ENCODE measurements around the gene ACO2. TPM values are rescaled to one million over a fixed set of nuclear protein-coding genes. Genes with fewer than 3 reads are reported as not detected.

The ACO2 gene
- total RNA-seq, 5 donors from 2014 or later (not counting 1 experiment from before 2014, with no cell fraction given): 72.0 to 82.2 (median 77.0) TPM

- no peak overlapping the region for H3K4me3 Mint-ChIP-seq
- peaks cover 10% of the 10 kb centered on the region for H3K36me3 Mint-ChIP-seq
- Histone ChIP-seq H3K27ac (ENCODE audit: low read length) (no peak overlapping the region), H3K4me3 (ENCODE audit: control insufficient read depth in 1 of 2, extremely low read depth in 1 of 2, low read length in 1 of 2) (no peak overlapping the region), H3K36me3 (ENCODE audit: control insufficient read depth in 2 of 2, extremely low read depth in 1 of 2, insufficient read depth in 1 of 2, low read length in 1 of 2) (peaks cover 19 to 42% of the 10 kb centered on the region in 2 donors), H3K27me3 (replicated peaks in 1 of 2; ENCODE audit: control insufficient read depth in 2 of 2, extremely low read depth in 1 of 2, insufficient read depth in 2 of 2, low read length in 1 of 2) (no peaks in the 10 kb centered on the region), H3K9me3 (no peaks in the 10 kb centered on the region), H3K4me1 (ENCODE audit: control insufficient read depth in 1 of 2, extremely low read depth in 1 of 2, insufficient read depth in 2 of 2, low read length in 2 of 2) (peaks cover 0 to 9% of the 10 kb centered on the region in 2 experiments)
- ChIA-PET CTCF (interaction anchor here in 1 of 2 donors (0.6 kb wide), 1 partner anchor 30 kb away, joined by 6 read pairs; no protein-coding TSS in a partner anchor), POLR2A (no interaction called here)
- no peak overlapping the region for H3K27ac Mint-ChIP-seq
- peaks cover 0 to 10% (median 5%) of the 10 kb centered on the region in 3 donors for H3K4me1 Mint-ChIP-seq
- WGBS (ENCODE audit: insufficient coverage): no CpG with 5 or more reads among the region's 5 CpGs
- ATAC-seq (replicated peaks in 1 of 4) (no peak), DNase-seq (no peak)
- no peaks in the 10 kb centered on the region for H3K9me3 Mint-ChIP-seq
- no peaks in the 10 kb centered on the region for H3K27me3 Mint-ChIP-seq
Measured at GRCh38 chr22:41535244-41535643, 66.3 kb downstream of the ACO2 start.

DNA sequence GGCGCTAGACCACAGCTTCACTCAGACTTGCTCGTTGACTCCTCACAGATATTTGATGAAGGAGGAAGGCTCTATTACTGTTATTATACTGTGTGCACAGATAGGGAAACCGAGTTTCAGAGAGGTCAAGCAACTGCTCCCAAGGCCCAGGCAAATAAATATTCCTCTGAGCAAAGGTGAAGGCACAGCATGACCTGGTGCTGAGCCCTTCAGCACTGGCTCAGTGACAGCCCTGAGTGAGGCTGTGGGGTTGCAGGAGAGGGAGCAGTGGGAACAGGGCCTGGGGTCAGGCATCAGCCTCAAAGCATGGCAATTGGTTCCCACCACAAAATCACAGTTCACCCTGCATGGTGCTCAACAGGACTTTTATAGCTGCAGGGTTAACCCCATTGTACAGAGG lies 68.3 kb downstream of the ACO2 start:
- no peak overlapping the region for H3K27ac Mint-ChIP-seq
- DNase-seq (no peak), ATAC-seq (replicated peaks in 1 of 4) (no peak)
- ChIA-PET CTCF (interaction anchor here in 1 of 2 donors (0.6 kb wide), 1 partner anchor 16 kb away, joined by 6 read pairs; no protein-coding TSS in a partner anchor), POLR2A (interaction anchor here in 1 of 2 donors (0.6 kb wide), 2 partner anchors 18 to 94 kb away, joined by 4 to 6 read pairs; no protein-coding TSS in a partner anchor)
- no peaks in the 10 kb centered on the region for H3K9me3 ChIP-seq
- H3K36me3 ChIP-seq (ENCODE audit: control insufficient read depth in 2 of 2, extremely low read depth in 1 of 2, insufficient read depth in 1 of 2, low read length in 1 of 2): peaks cover 7 to 29% of the 10 kb centered on the region in 2 donors
- no peaks in the 10 kb centered on the region for H3K9me3 Mint-ChIP-seq
- peaks cover 0 to 12% of the 10 kb centered on the region in 2 experiments for H3K4me1 ChIP-seq (ENCODE audit: control insufficient read depth in 1 of 2, extremely low read depth in 1 of 2, insufficient read depth in 2 of 2, low read length in 2 of 2)
- H3K27ac ChIP-seq (ENCODE audit: low read length): no peak overlapping the region
- no peak overlapping the region for H3K4me3 ChIP-seq (ENCODE audit: control insufficient read depth in 1 of 2, extremely low read depth in 1 of 2, low read length in 1 of 2)
- WGBS (ENCODE audit: insufficient coverage): 92% methylated on average over 2 of the region's 3 CpGs
- peaks cover 10 to 22% (median 19%) of the 10 kb centered on the region in 3 donors for H3K4me1 Mint-ChIP-seq
- H3K27me3 ChIP-seq (replicated peaks in 1 of 2; ENCODE audit: control insufficient read depth in 2 of 2, extremely low read depth in 1 of 2, insufficient read depth in 2 of 2, low read length in 1 of 2): no peaks in the 10 kb centered on the region
- peaks cover 6% of the 10 kb centered on the region for H3K36me3 Mint-ChIP-seq
- peak overlapping the region in 1 of 3 donors; percentile 9 for H3K4me3 Mint-ChIP-seq
- no peaks in the 10 kb centered on the region for H3K27me3 Mint-ChIP-seq

- Histone ChIP-seq H3K27me3 (replicated peaks in 1 of 2; ENCODE audit: control insufficient read depth in 2 of 2, extremely low read depth in 1 of 2, insufficient read depth in 2 of 2, low read length in 1 of 2) (no peaks in the 10 kb centered on the region), H3K36me3 (ENCODE audit: control insufficient read depth in 2 of 2, extremely low read depth in 1 of 2, insufficient read depth in 1 of 2, low read length in 1 of 2) (peaks cover 5 to 20% of the 10 kb centered on the region in 2 donors), H3K27ac (ENCODE audit: low read length) (no peak overlapping the region), H3K4me1 (ENCODE audit: control insufficient read depth in 1 of 2, extremely low read depth in 1 of 2, insufficient read depth in 2 of 2, low read length in 2 of 2) (peaks cover 4 to 16% of the 10 kb centered on the region in 2 experiments), H3K9me3 (no peaks in the 10 kb centered on the region), H3K4me3 (ENCODE audit: control insufficient read depth in 1 of 2, extremely low read depth in 1 of 2, low read length in 1 of 2) (no peak overlapping the region)
- ChIA-PET CTCF (interaction anchor here in 1 of 2 donors (0.6 kb wide), 1 partner anchor 100 kb away, joined by 5 read pairs; no protein-coding TSS in a partner anchor), POLR2A (no interaction called here)
- no peaks in the 10 kb centered on the region for H3K9me3 Mint-ChIP-seq
- H3K4me1 Mint-ChIP-seq: peaks cover 23 to 33% (median 32%) of the 10 kb centered on the region in 3 donors
- ATAC-seq (replicated peaks in 1 of 4): no peak
- 98% methylated on average over 5 of the region's 8 CpGs for WGBS (ENCODE audit: insufficient coverage)
- peaks cover 6% of the 10 kb centered on the region for H3K36me3 Mint-ChIP-seq
- H3K27ac Mint-ChIP-seq: no peak overlapping the region
- DNase-seq: no peak
- no peak overlapping the region for H3K4me3 Mint-ChIP-seq
- H3K27me3 Mint-ChIP-seq: no peaks in the 10 kb centered on the region
Measured at GRCh38 chr22:41538583-41538982, 69.7 kb downstream of the ACO2 start.

DNA sequence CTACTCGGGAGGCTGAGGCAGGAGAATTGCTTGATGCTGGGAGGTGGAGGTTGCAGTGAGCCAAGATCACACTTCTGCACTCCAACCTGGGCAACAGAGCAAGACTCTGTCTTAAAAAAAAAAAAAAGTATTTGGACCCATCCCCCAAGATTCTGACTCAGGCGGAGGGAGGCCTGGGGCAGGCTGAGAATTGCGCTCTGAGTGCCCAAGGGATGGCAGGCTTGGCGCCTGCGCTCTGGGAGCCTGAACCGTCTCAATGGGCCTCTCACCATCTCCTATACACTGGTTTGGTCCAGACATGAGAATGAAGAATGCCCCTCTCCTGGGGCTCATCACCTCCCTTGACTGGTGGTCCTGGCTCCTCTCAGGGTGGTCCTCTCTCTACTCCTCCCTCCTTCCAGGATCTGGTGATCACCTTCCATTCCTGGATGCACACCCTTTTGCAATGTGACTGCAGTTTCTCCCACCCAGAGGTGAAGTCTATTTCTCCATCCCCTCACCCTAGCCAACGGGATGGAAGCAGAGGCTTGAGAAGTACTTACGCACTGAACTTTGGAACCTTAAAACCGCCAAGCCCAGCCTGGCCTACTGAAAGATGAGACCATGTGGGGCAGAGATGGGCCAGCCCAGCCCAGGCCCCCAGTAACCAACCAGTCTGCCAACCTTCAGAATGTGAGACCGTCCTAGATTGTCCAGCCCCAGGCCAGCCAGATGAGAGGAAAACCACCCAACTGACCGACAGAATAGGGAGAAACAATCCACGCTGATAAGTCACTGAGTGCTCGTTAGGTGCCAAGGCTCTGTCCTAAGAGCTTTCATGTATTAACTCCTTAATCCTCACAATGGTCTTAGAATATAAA lies 70.5 kb downstream of the ACO2 start:
- peaks cover 26 to 37% (median 36%) of the 10 kb centered on the region in 3 donors for H3K4me1 Mint-ChIP-seq
- H3K36me3 ChIP-seq (ENCODE audit: control insufficient read depth in 2 of 2, extremely low read depth in 1 of 2, insufficient read depth in 1 of 2, low read length in 1 of 2): peaks cover 5 to 16% of the 10 kb centered on the region in 2 donors
- no peaks in the 10 kb centered on the region for H3K9me3 Mint-ChIP-seq
- no peak overlapping the region for H3K4me3 ChIP-seq (ENCODE audit: control insufficient read depth in 1 of 2, extremely low read depth in 1 of 2, low read length in 1 of 2)
- peaks cover 6% of the 10 kb centered on the region for H3K36me3 Mint-ChIP-seq
- H3K4me3 Mint-ChIP-seq: no peak overlapping the region
- no peaks in the 10 kb centered on the region for H3K27me3 Mint-ChIP-seq
- DNase-seq (no peak), ATAC-seq (replicated peaks in 1 of 4) (no peak)
- H3K27me3 ChIP-seq (replicated peaks in 1 of 2; ENCODE audit: control insufficient read depth in 2 of 2, extremely low read depth in 1 of 2, insufficient read depth in 2 of 2, low read length in 1 of 2): no peaks in the 10 kb centered on the region
- POLR2A ChIA-PET: no interaction called here
- peak overlapping the region; percentile 32 to 36 for H3K27ac Mint-ChIP-seq
- CTCF ChIA-PET: interaction anchor here (0.5 to 0.6 kb wide), 2 partner anchors 99 to 1099 kb away, joined by 3 to 5 read pairs; no protein-coding TSS in a partner anchor
- H3K4me1 ChIP-seq (ENCODE audit: control insufficient read depth in 1 of 2, extremely low read depth in 1 of 2, insufficient read depth in 2 of 2, low read length in 2 of 2): peaks cover 5 to 20% of the 10 kb centered on the region in 2 experiments
- H3K27ac ChIP-seq (ENCODE audit: low read length): no peak overlapping the region
- H3K9me3 ChIP-seq: no peaks in the 10 kb centered on the region
- 91% methylated on average over 6 of the region's 13 CpGs for WGBS (ENCODE audit: insufficient coverage)

GRCh38 chr22:41540006-41540315 lies 71.0 kb downstream of the ACO2 start:
- Mint-ChIP-seq H3K9me3 (no peaks in the 10 kb centered on the region), H3K27ac (peak overlapping the region in 1 of 2 donors; percentile 36), H3K36me3 (peaks cover 6% of the 10 kb centered on the region), H3K27me3 (no peaks in the 10 kb centered on the region), H3K4me3 (no peak overlapping the region), H3K4me1 (peaks cover 32 to 42% (median 41%) of the 10 kb centered on the region in 3 donors)
- ATAC-seq (replicated peaks in 1 of 4) (no peak), DNase-seq (no peak)
- Histone ChIP-seq H3K9me3 (no peaks in the 10 kb centered on the region), H3K4me3 (ENCODE audit: control insufficient read depth in 1 of 2, extremely low read depth in 1 of 2, low read length in 1 of 2) (no peak overlapping the region), H3K27ac (ENCODE audit: low read length) (no peak overlapping the region), H3K4me1 (ENCODE audit: control insufficient read depth in 1 of 2, extremely low read depth in 1 of 2, insufficient read depth in 2 of 2, low read length in 2 of 2) (peaks cover 9 to 25% of the 10 kb centered on the region in 2 experiments), H3K27me3 (replicated peaks in 1 of 2; ENCODE audit: control insufficient read depth in 2 of 2, extremely low read depth in 1 of 2, insufficient read depth in 2 of 2, low read length in 1 of 2) (no peaks in the 10 kb centered on the region), H3K36me3 (ENCODE audit: control insufficient read depth in 2 of 2, extremely low read depth in 1 of 2, insufficient read depth in 1 of 2, low read length in 1 of 2) (peaks cover 5 to 12% of the 10 kb centered on the region in 2 donors)
- 100% methylated on average over 3 of the region's 3 CpGs for WGBS (ENCODE audit: insufficient coverage)
- ChIA-PET CTCF (interaction anchor here in 1 of 2 donors (0.5 kb wide), 1 partner anchor 1099 kb away, joined by 3 read pairs; no protein-coding TSS in a partner anchor), POLR2A (no interaction called here)

- peaks cover 6% of the 10 kb centered on the region for H3K36me3 Mint-ChIP-seq
- Histone ChIP-seq H3K9me3 (no peaks in the 10 kb centered on the region), H3K27me3 (replicated peaks in 1 of 2; ENCODE audit: control insufficient read depth in 2 of 2, extremely low read depth in 1 of 2, insufficient read depth in 2 of 2, low read length in 1 of 2) (no peaks in the 10 kb centered on the region), H3K4me3 (ENCODE audit: control insufficient read depth in 1 of 2, extremely low read depth in 1 of 2, low read length in 1 of 2) (no peak overlapping the region), H3K36me3 (ENCODE audit: control insufficient read depth in 2 of 2, extremely low read depth in 1 of 2, insufficient read depth in 1 of 2, low read length in 1 of 2) (peaks cover 5 to 12% of the 10 kb centered on the region in 2 donors), H3K27ac (ENCODE audit: low read length) (no peak overlapping the region), H3K4me1 (ENCODE audit: control insufficient read depth in 1 of 2, extremely low read depth in 1 of 2, insufficient read depth in 2 of 2, low read length in 2 of 2) (peaks cover 10 to 29% of the 10 kb centered on the region in 2 experiments)
- no peak overlapping the region for H3K4me3 Mint-ChIP-seq
- 100% methylated on average over 2 of the region's 7 CpGs for WGBS (ENCODE audit: insufficient coverage)
- CTCF ChIA-PET: no interaction called here
- DNase-seq (no peak), ATAC-seq (replicated peaks in 1 of 4) (no peak)
- H3K4me1 Mint-ChIP-seq: peaks cover 36 to 43% (median 43%) of the 10 kb centered on the region in 3 donors
- no peaks in the 10 kb centered on the region for H3K27me3 Mint-ChIP-seq
- H3K9me3 Mint-ChIP-seq: no peaks in the 10 kb centered on the region
- POLR2A ChIA-PET: no interaction called here
- peak overlapping the region; percentile 5 to 36 for H3K27ac Mint-ChIP-seq
Measured at GRCh38 chr22:41540365-41540764, 71.4 kb downstream of the ACO2 start.

All from T-cell (primary cell).